Stimulated activated CD8-positive, alpha-beta memory T cell treated with anti-CD3 and anti-CD28 coated beads, Interleukin-15, amount 100 ng/mL, for 4 hours (primary cell): Measurements from ENCODE around the gene NUP43.
A peak's percentile ranks its signal among the peaks of the same experiment; 100 is the strongest.
"Not testable (repeated sequence)": the region's sequence is repeated elsewhere in the genome, so short reads cannot be mapped to it uniquely, and the experiment has no call there.

Source experiments
- DNase-seq, 2 donors: peaks; one replicate each; pipeline ENCODE4 v3.0.0-alpha.2; 2020; ENCODE audit warnings: low read depth in 2 of 2

NUP43 gene

DNA sequence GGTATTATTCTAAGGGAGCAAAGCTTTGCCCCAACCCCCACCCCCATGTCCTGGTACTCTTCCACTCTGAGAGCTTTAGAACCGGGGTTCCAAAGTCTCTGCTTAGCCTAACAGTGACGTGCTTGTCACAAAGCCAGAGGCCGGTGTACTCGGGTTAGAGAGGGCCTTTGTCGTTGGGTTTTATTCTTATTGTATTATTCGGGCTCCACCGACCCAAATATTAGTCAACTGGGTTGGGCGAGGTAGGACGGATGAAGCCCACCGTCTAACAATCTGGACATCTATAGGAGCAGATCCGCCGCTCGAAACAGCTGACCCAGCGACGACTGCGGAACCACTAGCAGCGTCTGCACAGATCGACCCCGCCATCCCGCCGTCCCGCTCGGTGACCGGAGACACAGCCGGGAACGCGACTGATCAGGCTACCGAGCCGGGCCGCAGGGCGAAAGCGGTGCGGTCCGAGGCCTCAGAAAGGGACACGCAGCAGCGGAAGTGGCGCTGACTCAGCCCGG is 2.8 kb upstream of the NUP43 start:
- DNase-seq, result not testable (repeated sequence)

DNA sequence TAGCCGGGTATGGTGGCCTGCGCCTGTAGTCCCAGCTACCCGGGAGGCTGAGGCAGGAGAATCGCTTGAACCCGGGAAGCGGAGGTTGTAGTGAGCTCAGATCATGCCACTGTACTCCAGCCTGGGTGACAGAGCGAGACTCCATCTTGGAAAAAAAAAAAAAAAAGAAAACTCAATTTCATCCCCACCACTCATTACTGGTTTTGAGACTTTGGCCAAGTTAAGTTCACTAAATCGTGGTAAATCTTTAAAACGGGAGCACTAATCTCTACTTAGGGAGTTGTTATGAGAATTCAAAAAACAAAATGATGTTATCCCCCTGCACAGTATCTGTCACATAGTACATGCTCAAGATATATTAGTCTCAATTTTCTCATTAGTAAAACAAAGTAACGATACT is 1.1 kb downstream of the NUP43 start:
- not testable (repeated sequence) for DNase-seq

DNA sequence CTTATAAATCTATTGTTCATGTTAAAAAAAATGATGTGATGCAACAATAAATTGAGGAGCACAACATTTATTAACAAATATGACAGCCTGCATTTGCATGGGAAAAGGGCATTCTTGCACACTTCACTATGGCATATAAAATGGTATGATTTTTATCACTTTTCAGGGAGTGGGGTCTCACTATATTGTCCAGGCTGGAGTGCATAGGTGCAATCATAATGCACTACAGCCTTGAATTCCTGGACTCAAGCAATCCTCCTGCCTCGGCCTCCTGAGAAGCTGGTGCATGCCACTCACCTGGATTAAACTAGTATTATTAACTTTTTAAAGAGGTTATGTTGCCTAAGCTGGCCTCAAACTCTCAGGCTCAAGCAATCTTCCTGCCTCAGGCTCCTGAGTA is 11.4 kb downstream of the NUP43 start:
- DNase-seq, result no peak

DNA sequence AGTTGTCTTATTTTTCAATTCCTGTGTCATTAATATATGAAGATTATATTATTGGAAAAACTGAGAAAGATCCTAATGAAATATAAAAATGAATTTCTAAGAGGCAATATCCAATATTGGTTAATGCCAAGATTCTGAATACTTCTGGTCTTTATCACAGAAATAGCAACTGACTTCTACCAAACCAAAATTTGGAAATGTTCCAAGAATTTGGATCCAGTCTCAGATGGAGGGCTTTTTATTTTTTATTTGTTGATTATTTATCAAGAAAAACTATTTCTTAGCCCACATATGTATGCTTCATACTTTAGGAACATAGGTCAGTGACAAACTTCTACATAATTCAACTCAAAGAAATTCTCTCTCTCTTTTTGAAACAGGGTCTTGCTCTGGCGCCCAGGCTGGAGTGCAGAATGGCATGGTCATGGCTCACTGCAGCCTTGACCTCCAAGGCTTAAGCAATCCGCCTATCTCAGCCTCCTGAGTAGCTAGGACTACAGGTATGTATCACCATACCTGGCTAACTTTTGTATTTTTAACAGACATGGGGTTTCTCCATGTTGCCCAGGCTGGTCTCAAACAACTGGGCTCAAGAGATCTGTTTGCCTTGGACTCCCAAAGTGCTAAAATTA is 13.1 kb downstream of the NUP43 start:
- DNase-seq, result no peak

DNA sequence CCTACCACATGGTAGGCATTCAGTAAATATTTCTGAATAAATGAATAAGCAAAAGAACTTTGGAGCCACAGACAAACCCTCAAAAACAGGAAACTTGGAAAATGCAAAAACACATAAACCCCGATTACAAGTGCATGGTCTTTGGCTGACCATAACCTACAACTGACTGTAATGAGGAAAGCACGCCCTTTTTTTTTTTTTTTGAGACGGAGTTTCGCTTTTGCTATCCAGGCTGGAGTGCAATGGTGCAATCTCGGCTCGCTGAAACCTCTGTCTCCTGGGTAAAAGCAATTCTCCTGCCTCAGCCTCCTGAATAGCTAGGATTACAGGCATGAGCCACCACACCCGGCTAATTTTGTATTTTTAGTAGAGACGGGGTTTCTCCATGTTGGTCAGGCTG is 16.5 kb downstream of the NUP43 start:
- DNase-seq, result no peak

DNA sequence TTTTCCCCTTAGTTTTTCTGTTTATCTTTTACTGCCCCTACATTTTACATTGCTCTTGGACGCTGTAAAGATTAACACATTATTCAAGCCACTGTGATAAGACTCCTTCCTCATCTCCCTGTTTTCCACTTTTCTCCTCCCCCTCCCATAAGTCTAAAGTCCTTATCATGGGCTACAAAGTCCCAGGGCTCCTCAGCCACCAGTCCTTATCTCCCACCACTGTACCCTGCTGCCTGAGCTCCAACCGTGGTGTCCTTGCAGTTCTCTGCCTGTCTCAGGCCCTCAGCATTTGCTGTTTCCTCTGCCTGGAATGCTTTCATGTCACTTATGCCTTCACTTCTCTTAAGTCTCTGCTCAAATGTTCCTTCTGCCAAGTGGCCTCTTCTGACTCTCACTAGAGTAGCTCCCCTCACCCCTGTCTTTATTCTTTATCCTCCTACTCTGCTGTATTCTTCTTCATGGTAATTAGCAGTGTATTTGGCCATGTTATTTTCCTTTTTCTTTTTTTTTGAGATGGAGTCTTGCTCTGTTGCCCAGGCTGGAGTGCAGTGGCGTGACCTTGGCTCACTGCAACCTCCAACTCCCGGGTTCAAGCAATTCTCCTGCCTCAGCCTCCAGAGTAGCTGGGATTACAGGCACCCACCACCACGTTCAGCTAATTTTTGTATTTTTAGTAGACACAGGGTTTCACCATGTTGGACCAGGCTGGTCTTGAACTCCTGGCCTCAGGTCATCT is 17.7 kb downstream of the NUP43 start:
- no peak for DNase-seq

DNA sequence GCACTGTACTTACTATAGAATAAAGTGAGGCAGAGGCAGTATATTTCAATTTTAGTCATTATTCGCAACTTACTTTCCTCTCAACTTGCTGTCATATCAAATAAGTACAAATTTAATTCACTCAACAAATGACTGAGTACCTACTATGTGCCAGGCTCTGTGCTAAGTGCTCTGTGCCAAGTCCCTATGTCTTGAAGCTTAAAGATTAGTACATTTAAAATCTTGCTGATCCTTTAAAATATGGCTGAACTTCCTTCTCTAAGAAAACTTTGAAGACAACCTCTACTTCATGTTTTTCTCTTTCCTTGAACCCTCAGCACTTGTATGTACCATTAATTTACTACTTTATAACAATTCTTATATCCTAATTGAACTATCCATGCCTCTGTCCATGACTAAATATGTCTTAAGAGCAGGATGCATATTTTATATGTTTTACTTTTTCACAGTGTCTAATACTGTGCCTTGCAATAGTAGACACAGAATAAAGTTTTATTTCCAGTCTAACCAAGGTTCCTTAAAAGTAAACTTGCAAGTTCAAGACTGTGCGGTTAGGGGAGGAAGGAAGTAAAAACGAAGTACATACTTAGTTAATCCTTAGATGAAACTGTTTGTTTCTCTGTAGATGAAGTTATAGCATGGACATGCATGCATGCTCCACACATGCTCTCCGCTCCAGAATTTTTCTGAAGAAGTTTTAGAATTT is 18.4 kb downstream of the NUP43 start:
- no peak for DNase-seq

DNA sequence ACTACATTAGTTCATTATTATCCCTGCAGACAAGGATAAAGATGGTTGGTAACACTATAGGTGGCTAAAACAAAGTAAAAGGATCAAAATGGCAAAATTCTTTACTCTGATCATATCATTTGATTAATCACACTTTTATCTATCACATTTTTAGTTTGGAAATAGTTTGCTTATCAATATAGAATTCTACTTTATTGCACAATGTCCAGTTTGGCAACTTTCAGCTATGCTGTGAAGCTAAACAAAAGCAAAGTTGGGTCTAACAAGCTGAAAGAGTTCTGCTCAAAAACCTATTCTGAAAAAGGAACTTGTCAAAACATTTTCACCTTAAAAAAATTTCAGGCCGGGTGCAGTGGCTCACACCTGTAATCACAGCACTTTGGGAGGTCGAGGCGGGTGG is 20.5 kb downstream of the NUP43 start:
- DNase-seq, result no peak

DNA sequence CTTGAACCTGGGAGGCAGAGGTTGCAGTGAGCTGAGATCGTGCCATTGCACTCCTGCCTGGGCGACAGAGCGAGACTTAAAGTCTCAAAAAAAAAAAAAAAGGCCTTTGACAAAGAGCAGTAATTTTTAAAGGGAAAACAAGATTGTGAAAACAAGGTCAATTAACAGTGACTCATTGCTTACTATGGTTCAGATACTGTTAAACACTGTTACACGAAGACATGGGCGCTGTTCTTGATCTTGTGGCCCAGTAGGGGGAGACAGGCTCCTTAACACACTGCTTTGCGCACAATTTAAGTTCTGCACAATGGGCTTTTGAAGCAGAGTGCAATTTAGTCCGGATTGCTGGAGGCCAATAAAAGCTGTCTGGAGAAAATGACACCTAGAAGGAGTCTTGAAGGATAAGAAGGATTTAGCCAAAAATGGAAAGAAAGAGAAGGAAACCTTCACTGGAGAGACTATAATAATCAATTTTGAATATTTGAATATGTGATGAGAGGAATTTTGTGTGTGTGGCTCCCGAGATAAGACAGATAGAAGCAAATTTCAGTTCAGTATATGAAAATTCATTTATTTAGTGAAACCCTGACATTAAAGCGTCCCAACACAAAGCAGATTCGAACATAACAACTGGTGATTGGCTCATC is 22.4 kb downstream of the NUP43 start:
- DNase-seq, result peak in 1 of 2 donors; percentile 12

DNA sequence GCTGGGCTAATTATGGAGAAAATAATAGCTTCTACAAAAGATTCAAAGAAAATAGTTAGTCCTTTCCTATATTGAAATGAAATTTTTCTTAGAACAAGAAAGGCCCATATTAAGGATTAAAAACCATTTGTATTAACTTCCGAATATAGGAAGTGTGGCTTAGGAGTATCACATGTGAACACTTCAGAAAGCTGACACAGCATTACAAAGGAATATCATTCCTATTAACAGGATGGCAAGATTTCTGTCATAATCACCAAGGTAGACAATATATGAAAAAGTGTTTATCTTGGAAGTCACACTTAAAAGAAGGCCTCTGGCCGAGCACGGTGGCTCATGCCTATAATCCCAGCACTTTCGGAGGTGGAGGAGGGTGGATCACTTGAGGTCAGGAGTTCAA is 23.1 kb downstream of the NUP43 start:
- DNase-seq, result no peak

DNA sequence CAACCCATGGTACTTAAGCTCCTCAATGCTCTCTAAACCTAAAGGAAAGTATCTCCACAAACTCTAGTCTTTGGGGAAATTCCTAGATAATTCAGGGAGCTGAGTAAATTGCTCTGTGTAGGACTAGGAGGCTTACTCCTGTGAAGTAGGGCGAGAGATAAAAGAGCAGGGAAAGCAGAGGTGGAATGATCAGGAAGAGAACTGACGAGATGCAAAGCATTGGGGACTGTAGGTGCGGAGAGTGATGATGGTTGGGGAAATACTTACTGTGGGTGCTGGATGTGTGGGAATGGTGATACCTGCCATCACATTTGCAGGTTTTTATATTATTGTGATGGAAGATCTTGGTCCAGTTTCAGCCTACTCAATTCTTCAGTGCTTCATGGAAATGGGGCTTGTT is 26.8 kb downstream of the NUP43 start:
- no peak for DNase-seq

DNA sequence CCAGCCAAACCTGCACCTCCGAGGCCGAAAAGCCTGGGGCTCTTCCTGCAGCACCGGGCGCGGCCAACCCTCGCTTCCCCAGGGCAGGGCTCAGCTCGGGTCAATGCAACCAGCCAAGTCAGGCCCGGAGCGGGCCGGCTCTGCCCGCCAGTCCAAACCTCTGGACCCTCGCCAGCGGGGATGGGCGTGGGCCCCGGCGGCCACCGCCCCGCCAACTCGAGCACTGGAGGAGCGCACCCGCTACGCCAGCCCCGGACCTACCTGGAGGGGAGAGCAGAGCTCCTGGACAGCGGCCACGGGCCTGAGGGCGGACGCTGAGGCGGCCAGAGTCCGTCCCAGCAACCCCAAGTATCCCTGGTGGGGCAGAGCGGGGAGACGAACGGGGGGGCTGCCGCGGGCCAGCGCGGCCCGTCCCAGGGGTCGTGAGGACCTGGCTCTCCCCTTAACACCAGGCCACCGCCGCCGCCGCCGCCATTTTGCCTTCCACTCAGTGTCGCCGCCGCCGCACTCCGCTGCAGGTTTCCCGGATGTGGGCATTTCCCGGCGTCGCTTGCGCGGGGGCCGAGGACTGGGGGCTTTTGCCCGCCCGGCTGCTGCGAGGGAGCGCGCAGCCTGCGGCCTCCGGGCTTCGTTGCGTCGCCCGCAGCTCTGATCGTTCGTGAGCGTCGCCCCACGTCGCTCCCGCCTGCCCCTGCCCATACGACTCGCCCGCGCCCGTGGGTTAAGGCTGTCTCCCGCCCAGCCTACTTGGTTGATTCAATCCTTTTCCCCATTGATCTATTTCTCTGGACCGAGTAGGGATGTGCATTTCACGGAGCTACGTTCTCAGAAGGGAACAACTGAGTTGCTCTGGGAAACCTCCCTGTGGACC is 28.5 kb downstream of the NUP43 start, which contains the start of gene LATS1:
TSS of gene LATS1 (minus strand) at position 514 of the 871 bp plus-strand sequence. CDS start 15,975 bp downstream, outside the sequence.
- peak; percentile 83 to 88 for DNase-seq

DNA sequence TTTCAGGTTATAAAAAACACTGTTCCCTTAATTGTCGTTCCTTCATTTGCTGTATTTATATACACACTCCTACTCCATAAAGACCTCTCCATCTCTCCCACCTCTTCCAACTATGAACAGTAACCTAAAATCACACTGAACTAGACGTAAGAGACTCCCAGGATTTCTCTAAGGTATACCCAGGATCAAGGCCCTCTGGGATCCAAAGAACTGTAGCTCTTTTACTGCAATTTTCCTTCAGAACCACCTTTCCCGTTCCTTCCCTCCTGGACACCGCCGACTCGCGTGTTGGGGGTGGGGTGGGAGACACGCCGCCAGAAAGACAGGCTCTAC is 29.1 kb downstream of the NUP43 start:
- no peak for DNase-seq

DNA sequence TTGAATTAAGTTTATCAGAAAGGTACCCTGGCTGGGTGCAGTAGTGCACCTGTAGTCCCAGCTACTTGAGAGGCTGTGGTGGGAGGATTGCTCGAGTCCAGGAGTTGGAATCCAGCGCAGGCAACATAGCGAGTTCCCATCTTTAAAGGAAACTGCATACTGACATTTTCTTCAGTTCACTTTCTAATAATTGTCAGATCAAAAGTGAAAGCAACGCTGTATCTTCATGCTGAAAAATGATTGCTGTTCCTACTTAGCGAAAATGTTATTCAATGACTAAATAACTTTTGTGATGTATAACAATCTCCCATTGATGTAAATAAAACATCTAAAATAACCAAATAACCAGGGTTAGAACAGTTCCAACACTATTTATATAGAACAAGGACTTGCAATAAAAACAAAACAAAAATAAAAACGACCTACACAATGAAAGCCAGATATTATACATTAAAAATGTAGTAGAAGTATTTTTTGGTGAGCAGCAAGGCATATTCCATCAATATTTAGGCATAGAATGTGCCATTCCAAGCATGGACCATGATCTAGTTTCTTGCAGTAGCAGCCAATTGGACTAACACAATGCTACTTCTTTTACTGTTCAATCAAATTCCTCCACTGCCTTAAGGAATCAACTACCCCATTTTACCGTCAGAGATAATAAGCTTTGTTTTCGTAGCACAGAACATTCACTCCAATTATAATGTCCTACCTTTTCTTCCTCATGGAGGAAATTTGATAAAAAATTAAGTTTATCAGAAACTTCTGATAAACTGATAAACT is 30.0 kb downstream of the NUP43 start:
- no peak for DNase-seq

DNA sequence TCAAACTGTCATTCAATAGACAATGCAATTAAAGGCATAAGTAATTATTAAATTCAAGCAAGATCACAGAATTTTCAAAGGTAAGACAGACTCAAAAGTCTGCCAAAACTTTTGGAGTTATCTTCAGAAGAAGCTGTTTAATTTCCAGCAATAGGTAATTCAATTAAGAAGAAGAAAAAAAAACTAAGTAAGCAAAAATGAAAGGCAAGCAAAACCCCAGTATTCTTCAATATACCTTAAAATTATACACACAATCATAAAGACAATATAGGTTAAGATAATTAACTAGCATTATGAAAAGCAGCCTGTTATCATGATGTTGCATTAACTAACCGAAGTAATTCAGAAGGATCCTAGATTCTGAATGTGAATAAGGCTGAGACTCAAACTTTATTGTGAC is 31.9 kb downstream of the NUP43 start:
- no peak for DNase-seq

DNA sequence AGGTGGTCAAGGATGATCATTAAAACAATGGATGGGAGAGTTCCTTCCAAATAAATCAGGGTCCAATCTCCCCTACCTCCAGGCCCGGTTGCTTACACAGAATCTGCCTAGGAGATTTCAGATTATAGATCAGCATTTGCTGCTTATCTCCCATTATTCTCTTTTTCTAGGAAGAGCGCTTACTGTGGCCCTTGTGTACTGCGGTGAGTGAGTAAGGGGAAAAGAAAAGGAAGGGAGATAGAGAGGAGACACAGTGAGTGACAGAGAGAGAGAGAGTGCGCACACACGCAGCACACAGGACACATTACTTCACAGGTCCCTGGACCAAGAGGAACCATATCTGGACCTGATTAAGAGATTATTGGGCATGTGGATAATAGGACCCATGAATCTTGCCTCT is 34.6 kb downstream of the NUP43 start:
- DNase-seq, result no peak

DNA sequence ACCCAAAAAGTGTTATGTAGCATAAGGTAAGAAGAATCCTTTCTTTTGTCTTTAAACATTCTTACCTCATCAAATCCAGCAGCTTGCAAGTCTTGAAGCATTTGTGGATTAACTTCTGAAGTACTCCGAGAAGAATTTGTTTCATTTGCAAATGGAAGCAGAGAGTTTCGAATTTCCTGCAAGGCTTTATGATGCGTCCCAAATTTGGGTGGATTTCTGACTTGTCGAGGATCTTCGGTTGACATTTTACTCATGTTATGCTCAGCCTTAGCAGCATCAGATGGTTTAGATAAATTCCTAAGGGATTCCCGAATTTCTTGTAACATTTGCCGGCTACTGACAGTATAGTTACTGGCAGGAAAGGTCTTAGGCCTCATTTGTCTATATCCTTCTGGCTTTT is 44.6 kb downstream of the NUP43 start:
- DNase-seq, result no peak

DNA sequence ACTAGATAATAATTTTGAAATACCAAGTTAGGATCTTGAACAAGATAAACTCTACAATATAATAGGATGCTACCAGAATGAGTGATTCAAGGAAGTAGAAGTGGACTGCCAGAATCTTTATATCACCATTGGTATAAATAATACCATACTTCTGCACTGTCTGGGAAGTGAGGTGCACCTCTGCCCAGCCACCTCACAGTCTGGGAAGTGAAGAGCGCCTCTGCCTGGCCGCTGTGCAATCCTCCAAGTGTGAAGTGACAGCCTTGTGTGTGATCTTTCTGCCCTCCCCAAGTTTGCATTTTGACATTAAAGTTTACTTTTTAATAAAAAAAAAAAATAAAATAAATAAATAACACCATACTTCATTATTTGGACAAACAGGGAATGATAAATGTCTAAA is 47.2 kb downstream of the NUP43 start:
- DNase-seq, result no peak

DNA sequence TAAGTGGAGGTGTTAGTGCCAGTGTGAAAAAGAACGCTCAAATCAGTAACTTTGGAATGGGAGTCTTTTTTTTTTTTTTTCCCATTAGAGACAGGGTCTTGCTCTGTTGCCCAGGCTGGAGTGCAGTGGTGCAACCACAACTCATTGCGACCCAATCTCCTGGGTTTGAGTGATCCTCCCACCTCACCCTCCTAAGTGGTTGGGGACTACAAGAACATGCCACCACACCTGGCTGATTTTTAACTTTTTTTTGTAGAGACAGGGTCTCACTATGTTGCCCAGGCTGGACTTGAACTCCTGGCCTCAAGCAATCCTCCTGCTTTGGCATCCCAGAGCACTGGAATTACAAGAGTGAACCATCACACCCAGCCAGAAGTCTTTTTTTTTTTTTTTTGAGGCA is 48.2 kb downstream of the NUP43 start:
- no peak for DNase-seq

DNA sequence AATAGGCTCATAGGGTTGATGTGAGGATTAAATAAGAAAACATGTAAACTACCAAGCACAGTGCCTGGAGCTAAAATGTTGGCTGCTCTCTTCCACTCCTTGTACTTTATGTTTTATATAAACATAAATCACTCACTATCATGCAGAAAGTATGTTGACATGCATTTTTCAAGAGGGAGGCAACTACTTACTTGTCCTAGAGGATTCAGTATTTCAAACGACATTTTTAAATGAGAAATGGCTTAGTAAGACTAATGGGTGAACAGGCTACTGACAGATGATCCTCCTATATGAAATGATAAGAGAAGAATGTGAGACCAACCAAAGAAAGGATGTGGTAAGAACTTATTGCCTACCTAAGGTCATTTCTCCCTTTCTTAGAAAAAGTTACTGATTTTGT is 49.4 kb downstream of the NUP43 start:
- no peak for DNase-seq

DNA sequence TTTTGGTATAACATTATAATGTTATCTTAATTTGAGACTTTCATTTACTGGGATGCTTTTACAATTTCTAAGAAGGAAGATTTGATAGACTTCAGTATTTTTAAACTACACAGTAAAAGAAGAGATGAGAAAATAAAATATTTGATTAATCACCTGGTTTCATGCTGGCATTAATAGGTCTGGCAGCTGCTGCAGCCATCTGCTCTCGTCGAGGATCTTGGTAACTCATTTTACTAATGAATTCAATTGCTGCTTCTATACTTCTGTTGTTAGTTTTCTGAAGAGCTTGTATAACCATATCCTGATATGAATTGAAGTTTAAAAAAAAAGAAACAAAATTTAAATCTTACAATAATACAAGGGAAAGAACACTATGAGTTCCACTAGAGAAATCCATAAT is 51.4 kb downstream of the NUP43 start:
- DNase-seq, result no peak
